Measurements from ENCODE around the gene SHD. TPM values are rescaled to one million over a fixed set of nuclear protein-coding genes. Genes with fewer than 3 reads are reported as not detected.

The SHD gene
- total RNA-seq, 1 experiment from 2014 or later, result 0.11 TPM

GRCh38 chr19:4304538-4305256 is 25.6 kb downstream of the SHD start, which contains the start of gene FSD1:
Gene FSD1, plus strand, starts transcription at chr19:4304598. Its CDS starts 149 bp downstream, at chr19:4304747.
- POLR2A ChIA-PET (ENCODE audit: unreplicated experiment), result no interaction called here
- no peaks in the 10 kb centered on the region for H4K20me1 ChIP-seq (ENCODE audit: low read length)
- no peak within 1 kb of the TSS; the same call in 1 of the 2 replicates for H2AFZ ChIP-seq (ENCODE audit: low read length)
- H3K9me3 ChIP-seq (ENCODE audit: low read length), result no peaks in the 10 kb centered on the region
- H3K4me1 ChIP-seq (ENCODE audit: insufficient read depth, low read length), result no peaks in the 10 kb centered on the region
- H3K9ac ChIP-seq (ENCODE audit: low read length), result no peak within 1 kb of the TSS
- TF ChIP-seq EZH2phosphoT487 (IDR thresholded peaks at IDR 0.05; ENCODE audit: borderline replicate concordance, low read length) (no peak), EZH2 (IDR thresholded peaks at IDR 0.05; ENCODE audit: low read length, unreplicated experiment) (no peak), CTCF (conservative IDR thresholded peaks at IDR 0.05; ENCODE audit: low read depth, low read length) (no peak)
- no peaks in the 10 kb centered on the region for H3K9me2 ChIP-seq (replicated peaks; ENCODE audit: low read length)
- no peak within 1 kb of the TSS; the same call in 1 of the 2 replicates for H3K4me3 ChIP-seq (ENCODE audit: low read length)
- intact Hi-C loops (cut with micrococcal nuclease), result no loop called here
- no peaks in the 10 kb centered on the region for H3K79me2 ChIP-seq (ENCODE audit: low read length)
- H3K27ac ChIP-seq (ENCODE audit: low read length), result no peak within 1 kb of the TSS
- ATAC-seq, result peak; percentile 87
- no peaks in the 10 kb centered on the region for H3F3A ChIP-seq (ENCODE audit: low read length, unreplicated experiment)
- DNase-seq, result peak; percentile 56
- no TSS peak for BruUV-seq (replicated peaks)
- H3K4me2 ChIP-seq (ENCODE audit: low read length), result peak within 1 kb of the TSS; percentile 50
- H3K36me3 ChIP-seq (ENCODE audit: low read depth, low read length), result no peaks in the 10 kb centered on the region
- CTCF ChIA-PET, result no interaction called here
- no peaks in the 10 kb centered on the region for H3K27me3 ChIP-seq (ENCODE audit: low read length)

- H2AFZ ChIP-seq (ENCODE audit: low read length), result no peak overlapping the region
- no peaks in the 10 kb centered on the region for H3K36me3 ChIP-seq (ENCODE audit: low read depth, low read length)
- H3K79me2 ChIP-seq (ENCODE audit: low read length), result no peaks in the 10 kb centered on the region
- no peaks in the 10 kb centered on the region for H4K20me1 ChIP-seq (ENCODE audit: low read length)
- DNase-seq (no peak), ATAC-seq (no peak)
- intact Hi-C loops (cut with micrococcal nuclease), result no loop called here
- no peak for TF ChIP-seq EZH2 (IDR thresholded peaks at IDR 0.05; ENCODE audit: low read length, unreplicated experiment)
- no peak for TF ChIP-seq EZH2phosphoT487 (IDR thresholded peaks at IDR 0.05; ENCODE audit: borderline replicate concordance, low read length)
- no peak for TF ChIP-seq CTCF (conservative IDR thresholded peaks at IDR 0.05; ENCODE audit: low read depth, low read length)
- no peaks in the 10 kb centered on the region for H3F3A ChIP-seq (ENCODE audit: low read length, unreplicated experiment)
- H3K9ac ChIP-seq (ENCODE audit: low read length), result no peak overlapping the region
- no peaks in the 10 kb centered on the region for H3K27me3 ChIP-seq (ENCODE audit: low read length)
- POLR2A ChIA-PET (ENCODE audit: unreplicated experiment), result no interaction called here
- no peak overlapping the region for H3K27ac ChIP-seq (ENCODE audit: low read length)
- H3K4me1 ChIP-seq (ENCODE audit: insufficient read depth, low read length), result no peaks in the 10 kb centered on the region
- BruUV-seq (replicated peaks), result no TSS peak
- no peak overlapping the region for H3K4me3 ChIP-seq (ENCODE audit: low read length)
- H3K9me2 ChIP-seq (replicated peaks; ENCODE audit: low read length), result no peaks in the 10 kb centered on the region
- H3K4me2 ChIP-seq (ENCODE audit: low read length), result no peak overlapping the region
- CTCF ChIA-PET, result no interaction called here
- no peaks in the 10 kb centered on the region for H3K9me3 ChIP-seq (ENCODE audit: low read length)
Measured at GRCh38 chr19:4305257-4305612, 26.2 kb downstream of the SHD start.

- Histone ChIP-seq H3K4me3 (ENCODE audit: low read length) (no peak overlapping the region), H3F3A (ENCODE audit: low read length, unreplicated experiment) (no peaks in the 10 kb centered on the region), H3K27me3 (ENCODE audit: low read length) (no peaks in the 10 kb centered on the region), H3K4me1 (ENCODE audit: insufficient read depth, low read length) (no peaks in the 10 kb centered on the region), H3K27ac (ENCODE audit: low read length) (no peak overlapping the region), H3K4me2 (ENCODE audit: low read length) (no peak overlapping the region), H3K9me2 (replicated peaks; ENCODE audit: low read length) (no peaks in the 10 kb centered on the region), H2AFZ (ENCODE audit: low read length) (no peak overlapping the region), H3K9ac (ENCODE audit: low read length) (no peak overlapping the region), H4K20me1 (ENCODE audit: low read length) (no peaks in the 10 kb centered on the region), H3K79me2 (ENCODE audit: low read length) (no peaks in the 10 kb centered on the region), H3K9me3 (ENCODE audit: low read length) (no peaks in the 10 kb centered on the region), H3K36me3 (ENCODE audit: low read depth, low read length) (no peaks in the 10 kb centered on the region)
- ATAC-seq (no peak), DNase-seq (no peak)
- TF ChIP-seq EZH2 (IDR thresholded peaks at IDR 0.05; ENCODE audit: low read length, unreplicated experiment), result no peak
- CTCF ChIA-PET, result no interaction called here
- BruUV-seq (replicated peaks), result no TSS peak
- intact Hi-C loops (cut with micrococcal nuclease), result no loop called here
- POLR2A ChIA-PET (ENCODE audit: unreplicated experiment), result no interaction called here
Measured at GRCh38 chr19:4305659-4306058, 26.6 kb downstream of the SHD start.
